GM12878 (cell line): ENCODE data around the gene CTIF. TPM values are rescaled to one million over a fixed set of nuclear protein-coding genes. Genes with fewer than 3 reads are reported as not detected.

ENCODE experiments used
- ATAC-seq: fragments of 200-7000 bp; cut with Tn5 transposase; 3 replicates; pipeline ENCODE4 v1.9.1; 2020; ENCODE audit warnings: mild to moderate bottlenecking, moderate library complexity
- BruUV-seq: library from RNA; stranded (reverse); fragments of 400-500 nt; replicated peaks from 2 replicates; lab custom pipeline; 2021; lab: Mats Ljungman, UMichigan
- CTCF ChIA-PET: fragments of 300-600 bp; sonication (Branson Sonifier 250); formaldehyde crosslinking; extraction: SDS; loops from one replicate; lab custom pipeline; 2021; ENCODE audit warnings: inconsistent platforms; lab: Yijun Ruan, JAX
- POLR2A ChIA-PET: fragments of 350-600 bp; formaldehyde crosslinking; extraction: SDS; loops from one replicate; lab custom pipeline; 2021; ENCODE audit warnings: inconsistent platforms; lab: Charles Lee
- RAD21 ChIA-PET: fragments of 300-600 bp; sonication (Branson Sonifier 250); formaldehyde crosslinking; loops from one replicate; lab custom pipeline; 2023; ENCODE audit warnings: antibody characterized with exemption; ENCODE audit not compliant: unreplicated experiment; lab: Charles Lee
- SMC1A ChIA-PET: fragments of 300-600 bp; sonication (Branson Sonifier 250); formaldehyde crosslinking; loops from one replicate; lab custom pipeline; 2023; ENCODE audit not compliant: unreplicated experiment, uncharacterized antibody; lab: Charles Lee
- DNase-seq: peaks from one replicate; pipeline ENCODE4 v3.0.0-alpha.2; 2011; ENCODE audit warnings: low read depth, low spot score
- FAIRE-seq: peaks from 3 replicates; lab custom pipeline; 2011; peaks lifted over from hg19 to GRCh38; lab: Jason Lieb, UNC
- H2AFZ ChIP-seq: 2 replicates; pipeline ENCODE4 v1.6.0; 2011; ENCODE audit warnings: low read depth, low read length, control low read depth; ENCODE audit not compliant: control insufficient read depth
- H3K27ac ChIP-seq: 2 replicates; pipeline ENCODE4 v1.5.1; 2011; ENCODE audit warnings: control low read depth; ENCODE audit not compliant: control insufficient read depth, insufficient read depth
- H3K27me3 ChIP-seq, 2 experiments: replicated peaks in 1 of 2; 2 replicates each; pipeline versions ENCODE4 v1.6.0 to v1.6.1; 2011; ENCODE audit warnings: low read length in 1 of 2; ENCODE audit not compliant: control insufficient read depth in 2 of 2, insufficient read depth in 2 of 2
- H3K36me3 ChIP-seq, 2 experiments: 2 replicates each; pipeline ENCODE4 v1.5.1; 2011; ENCODE audit warnings: low read length in 1 of 2; ENCODE audit not compliant: control insufficient read depth in 2 of 2, insufficient read depth in 2 of 2
- H3K4me1 ChIP-seq: 2 replicates; pipeline ENCODE4 v1.6.1; 2011; ENCODE audit warnings: mild to moderate bottlenecking, low read length, moderate library complexity, mixed read lengths; ENCODE audit not compliant: control insufficient read depth, insufficient read depth
- H3K4me2 ChIP-seq: 2 replicates; pipeline ENCODE4 v1.6.0; 2011; ENCODE audit warnings: control low read depth; ENCODE audit not compliant: control insufficient read depth, insufficient read depth
- H3K4me3 ChIP-seq: fragments of 200-600 bp; sonication (generic); 2 replicates; pipeline ENCODE4 v1.5.1; 2016
- H3K79me2 ChIP-seq: 2 replicates; pipeline ENCODE4 v1.6.0; 2011; ENCODE audit warnings: low read length; ENCODE audit not compliant: control insufficient read depth, insufficient read depth
- H3K9ac ChIP-seq: 2 replicates; pipeline ENCODE4 v1.8.0; 2011; ENCODE audit warnings: low read length, control low read depth, mixed read lengths; ENCODE audit not compliant: control insufficient read depth, insufficient read depth
- H3K9me3 ChIP-seq: replicated peaks from 3 replicates; pipeline ENCODE4 v1.5.1; 2011; ENCODE audit warnings: mild to moderate bottlenecking, low read length; ENCODE audit not compliant: control insufficient read depth, insufficient read depth
- H4K20me1 ChIP-seq: 2 replicates; pipeline ENCODE4 v1.6.0; 2011; ENCODE audit not compliant: control insufficient read depth, insufficient read depth
- HCFC1 ChIP-seq: fragments of 150-350 bp; IDR thresholded peaks from 2 replicates; pipeline ENCODE4 v1.6.1; 2014; ENCODE audit warnings: low read length
- KAT2A ChIP-seq: conservative IDR thresholded peaks from 2 replicates; pipeline ENCODE4 v1.6.1; 2011; ENCODE audit warnings: low read depth, low read length; ENCODE audit not compliant: control insufficient read depth
- MTA2 ChIP-seq: fragments of 450-650 bp; IDR thresholded peaks from 2 replicates; pipeline ENCODE4 v1.6.1; 2016; ENCODE audit warnings: low read depth, mild to moderate bottlenecking, moderate library complexity
- NR2C1 ChIP-seq: fragments of 450-650 bp; IDR thresholded peaks from 2 replicates; pipeline ENCODE4 v1.6.1; 2017; ENCODE audit warnings: antibody characterized with exemption, mild to moderate bottlenecking, moderate library complexity
- POLR2AphosphoS2 ChIP-seq: IDR thresholded peaks from 2 replicates; pipeline ENCODE4 v1.6.1; 2011; ENCODE audit warnings: low read depth, mild to moderate bottlenecking, low read length, improper control_type of control experiment, moderate library complexity
- SMAD1 ChIP-seq: fragments of 450-650 bp; IDR thresholded peaks from 2 replicates; pipeline ENCODE4 v1.6.1; 2018; ENCODE audit warnings: mild to moderate bottlenecking, low read depth; ENCODE audit not compliant: partially characterized antibody
- SRF ChIP-seq, 2 experiments: IDR thresholded peaks; 2 replicates each; pipeline ENCODE4 v1.6.1; 2011; ENCODE audit warnings: low read depth in 2 of 2, low read length in 2 of 2, mild to moderate bottlenecking in 1 of 2, moderate library complexity in 1 of 2
- ZNF384 ChIP-seq: IDR thresholded peaks from 2 replicates; pipeline ENCODE4 v1.6.1; 2012; ENCODE audit warnings: low read depth, mild to moderate bottlenecking, low read length, improper control_type of control experiment, borderline replicate concordance
- WGBS: methylation state at CpG from one replicate; pipeline ENCODE4 v1.1.6; 2016; ENCODE audit warnings: low lambda C conversion rate; ENCODE audit not compliant: insufficient replicate concordance, insufficient coverage; ENCODE audit errors: missing lambda C conversion rate; 5-methylcytosine and 5-hydroxymethylcytosine counted together
- in situ Hi-C: fragments of 300-500 bp; cut with MboI; formaldehyde crosslinking; loops from 9 replicates; pipeline ENCODE4 v1.14.3; 2018; ENCODE audit warnings: mixed read lengths
- intact Hi-C: fragments of 100-400 bp; cut with micrococcal nuclease; formaldehyde crosslinking; loops from one replicate; pipeline ENCODE4 v1.14.2; 2022; ENCODE audit not compliant: unreplicated experiment
- polyA plus RNA-seq, 11 experiments: library from polyadenylated mRNA; depleted of rRNA in 4 of 11; unstranded in 6 of 11; stranded (reverse) in 5 of 11; fragments of >200 nt; fragmentation: Nextera tagmentation in 4 of 11; fragmentation: Illumina TruSeq in 1 of 11; extraction: Ambion mirVana in 4 of 11; extraction: Trizol in 1 of 11; gene quantifications; 1 replicate in 1 of 11; 2 replicates in 10 of 11; pipeline versions ENCODE4 v1.2.1 to v1.2.3, GENCODE V29; 2011 to 2016; ENCODE audit warnings: inconsistent platforms in 2 of 11, missing spikeins in 2 of 11, low read depth in 1 of 11
- total RNA-seq, 4 experiments: library from RNA; depleted of rRNA in 3 of 4; stranded (reverse); fragments of >200 nt in 3 of 4; fragmentation: Illumina TruSeq in 1 of 4; extraction: Trizol in 1 of 4; gene quantifications; 2 replicates each; pipeline versions ENCODE4 v1.2.1 to v1.2.3, GENCODE V29; 2013 to 2021
- TF ChIP-seq, protein P1 (sequence below): IDR thresholded peaks from 2 replicates; pipeline ENCODE4 v1.6.1; 2012; ENCODE audit warnings: mild to moderate bottlenecking, low read depth, low read length

The CTIF gene
- total and polyA plus RNA-seq, 10 of the 15 experiments (the other 5 are each of a cell fraction or from before 2014, with no cell fraction given), result 0.06 to 11.6 (median 2.5) TPM

DNA sequence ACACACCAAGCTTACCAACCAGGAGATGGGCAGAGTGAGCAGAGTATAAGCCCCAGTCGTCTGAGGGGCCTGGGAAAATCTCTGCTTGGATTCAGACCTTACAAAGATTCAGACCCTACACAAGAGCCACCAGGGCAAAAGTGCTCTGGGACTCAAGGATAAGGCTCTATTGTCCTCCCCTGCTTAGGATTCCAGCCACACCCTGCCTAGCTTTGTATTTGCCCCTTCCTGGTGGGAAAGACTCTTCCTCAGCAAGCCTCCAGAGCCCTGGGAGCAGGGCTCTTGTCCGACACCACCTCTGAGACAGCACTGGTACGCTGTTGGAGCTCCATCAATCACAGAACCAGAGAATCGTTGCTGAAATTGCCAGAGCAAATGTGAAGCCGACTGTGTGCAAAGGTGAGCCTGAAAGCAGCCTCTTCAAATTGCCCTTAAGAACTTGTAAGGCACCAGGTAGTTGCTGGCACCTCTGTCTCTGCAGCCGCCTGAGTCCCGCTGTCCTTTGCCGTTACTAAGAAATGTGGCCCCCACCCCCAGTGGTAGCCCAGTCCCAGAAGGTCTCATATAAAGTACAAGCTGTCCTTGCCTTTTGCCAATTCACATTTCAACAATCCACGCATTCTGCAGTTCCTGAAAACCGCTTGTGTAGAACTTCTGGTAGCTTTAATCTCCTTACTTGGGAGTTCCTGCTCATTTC lies 148.7 kb downstream of the CTIF start (continued):
- TF ChIP-seq, protein P1, sequence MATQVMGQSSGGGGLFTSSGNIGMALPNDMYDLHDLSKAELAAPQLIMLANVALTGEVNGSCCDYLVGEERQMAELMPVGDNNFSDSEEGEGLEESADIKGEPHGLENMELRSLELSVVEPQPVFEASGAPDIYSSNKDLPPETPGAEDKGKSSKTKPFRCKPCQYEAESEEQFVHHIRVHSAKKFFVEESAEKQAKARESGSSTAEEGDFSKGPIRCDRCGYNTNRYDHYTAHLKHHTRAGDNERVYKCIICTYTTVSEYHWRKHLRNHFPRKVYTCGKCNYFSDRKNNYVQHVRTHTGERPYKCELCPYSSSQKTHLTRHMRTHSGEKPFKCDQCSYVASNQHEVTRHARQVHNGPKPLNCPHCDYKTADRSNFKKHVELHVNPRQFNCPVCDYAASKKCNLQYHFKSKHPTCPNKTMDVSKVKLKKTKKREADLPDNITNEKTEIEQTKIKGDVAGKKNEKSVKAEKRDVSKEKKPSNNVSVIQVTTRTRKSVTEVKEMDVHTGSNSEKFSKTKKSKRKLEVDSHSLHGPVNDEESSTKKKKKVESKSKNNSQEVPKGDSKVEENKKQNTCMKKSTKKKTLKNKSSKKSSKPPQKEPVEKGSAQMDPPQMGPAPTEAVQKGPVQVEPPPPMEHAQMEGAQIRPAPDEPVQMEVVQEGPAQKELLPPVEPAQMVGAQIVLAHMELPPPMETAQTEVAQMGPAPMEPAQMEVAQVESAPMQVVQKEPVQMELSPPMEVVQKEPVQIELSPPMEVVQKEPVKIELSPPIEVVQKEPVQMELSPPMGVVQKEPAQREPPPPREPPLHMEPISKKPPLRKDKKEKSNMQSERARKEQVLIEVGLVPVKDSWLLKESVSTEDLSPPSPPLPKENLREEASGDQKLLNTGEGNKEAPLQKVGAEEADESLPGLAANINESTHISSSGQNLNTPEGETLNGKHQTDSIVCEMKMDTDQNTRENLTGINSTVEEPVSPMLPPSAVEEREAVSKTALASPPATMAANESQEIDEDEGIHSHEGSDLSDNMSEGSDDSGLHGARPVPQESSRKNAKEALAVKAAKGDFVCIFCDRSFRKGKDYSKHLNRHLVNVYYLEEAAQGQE, result no peak
- TF ChIP-seq HCFC1 (no peak), ZNF384 (no peak), KAT2A (no peak), POLR2AphosphoS2 (no peak), NR2C1 (no peak), SRF (IDR thresholded peaks at IDR 0.05; ENCODE audit: low read depth in 2 of 2, low read length in 2 of 2) (no peak), MTA2 (no peak)

DNA sequence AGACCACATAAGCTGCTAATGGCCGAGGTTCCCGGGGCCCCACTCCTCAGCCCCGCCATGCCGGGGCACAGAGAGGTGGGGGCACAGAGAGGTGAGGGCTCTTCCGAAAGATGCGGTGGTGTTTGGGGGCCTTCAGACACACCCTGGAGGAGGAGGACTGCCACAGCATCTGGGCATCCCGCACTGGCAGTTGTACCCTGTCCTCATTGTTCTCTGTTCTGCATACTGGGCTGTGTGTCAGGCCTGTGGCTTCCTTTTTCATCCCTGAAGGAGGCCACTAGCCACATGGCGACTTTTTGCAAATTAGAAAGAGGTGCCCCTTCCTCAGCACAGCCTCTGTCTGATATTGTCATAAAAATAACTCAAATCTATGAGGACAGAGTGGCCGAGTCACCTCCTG lies 150.1 kb downstream of the CTIF start:
- H3K27ac ChIP-seq, result no peak overlapping the region
- ATAC-seq (no peak), FAIRE-seq (no peak), DNase-seq (no peak)
- TF ChIP-seq SMAD1, result no peak
- H3K9ac ChIP-seq, result no peak overlapping the region
- no peaks in the 10 kb centered on the region for H3K79me2 ChIP-seq
- no peaks in the 10 kb centered on the region for H3K4me1 ChIP-seq
- no peaks in the 10 kb centered on the region for H4K20me1 ChIP-seq
- SMC1A ChIA-PET, result interaction anchor here (1.2 to 1.3 kb wide), 2 partner anchors 15 to 549 kb away, joined by 3 read pairs; no protein-coding TSS in a partner anchor
- H2AFZ ChIP-seq, result no peak overlapping the region
- no peak overlapping the region for H3K4me3 ChIP-seq
- intact Hi-C loops (no loop called here), in situ Hi-C loops (loop anchor here (25.0 kb wide), 1 partner anchor 723 kb away; no protein-coding TSS in a partner anchor)
- no peak overlapping the region for H3K4me2 ChIP-seq
- WGBS, result 83% methylated on average over 9 of the region's 9 CpGs
- RAD21 ChIA-PET, result no interaction called here
- no peaks in the 10 kb centered on the region for H3K9me3 ChIP-seq
- POLR2A ChIA-PET, result no interaction called here
- no peaks in the 10 kb centered on the region for H3K36me3 ChIP-seq
- CTCF ChIA-PET, result no interaction called here
- H3K27me3 ChIP-seq, result no peaks in the 10 kb centered on the region
- BruUV-seq, result no TSS peak
